Kidney epithelial cell (primary cell): Measurements from ENCODE around the gene SORCS2. TPM values are rescaled to one million over a fixed set of nuclear protein-coding genes. Genes with fewer than 3 reads are reported as not detected.

Experiments used
- DNase-seq: peaks from one replicate; pipeline ENCODE4 v3.0.0-alpha.2; 2010; ENCODE audit warnings: low read depth
- H3K27me3 ChIP-seq: 2 replicates; pipeline ENCODE4 v1.6.0; 2011; ENCODE audit warnings: low read length; ENCODE audit not compliant: control insufficient read depth, insufficient read depth
- H3K36me3 ChIP-seq: 2 replicates; pipeline ENCODE4 v1.5.1; 2011; ENCODE audit warnings: low read length; ENCODE audit not compliant: control insufficient read depth, insufficient read depth
- H3K4me3 ChIP-seq: 2 replicates; pipeline ENCODE4 v1.5.1; 2011; ENCODE audit warnings: low read depth, mild to moderate bottlenecking, control low read depth, low read length
- total RNA-seq: library from RNA; depleted of rRNA; stranded (reverse); fragments of >200 nt; gene quantifications from 2 replicates; pipeline ENCODE4 v1.2.3, GENCODE V29; 2015
- TF ChIP-seq, protein P1 (sequence below): IDR thresholded peaks from 2 replicates; pipeline ENCODE4 v1.5.1; 2011; ENCODE audit warnings: mild to moderate bottlenecking, moderate library complexity, low read length, control low read depth, inconsistent platforms; ENCODE audit not compliant: insufficient read depth, poor library complexity, severe bottlenecking

SORCS2 gene
- total RNA-seq, 1 donor from 2014 or later = 1.4 TPM

- DNase-seq = no peak
- Histone ChIP-seq H3K4me3 (no peak overlapping the region), H3K27me3 (no peaks in the 10 kb centered on the region), H3K36me3 (no peaks in the 10 kb centered on the region)
- TF ChIP-seq, protein P1, sequence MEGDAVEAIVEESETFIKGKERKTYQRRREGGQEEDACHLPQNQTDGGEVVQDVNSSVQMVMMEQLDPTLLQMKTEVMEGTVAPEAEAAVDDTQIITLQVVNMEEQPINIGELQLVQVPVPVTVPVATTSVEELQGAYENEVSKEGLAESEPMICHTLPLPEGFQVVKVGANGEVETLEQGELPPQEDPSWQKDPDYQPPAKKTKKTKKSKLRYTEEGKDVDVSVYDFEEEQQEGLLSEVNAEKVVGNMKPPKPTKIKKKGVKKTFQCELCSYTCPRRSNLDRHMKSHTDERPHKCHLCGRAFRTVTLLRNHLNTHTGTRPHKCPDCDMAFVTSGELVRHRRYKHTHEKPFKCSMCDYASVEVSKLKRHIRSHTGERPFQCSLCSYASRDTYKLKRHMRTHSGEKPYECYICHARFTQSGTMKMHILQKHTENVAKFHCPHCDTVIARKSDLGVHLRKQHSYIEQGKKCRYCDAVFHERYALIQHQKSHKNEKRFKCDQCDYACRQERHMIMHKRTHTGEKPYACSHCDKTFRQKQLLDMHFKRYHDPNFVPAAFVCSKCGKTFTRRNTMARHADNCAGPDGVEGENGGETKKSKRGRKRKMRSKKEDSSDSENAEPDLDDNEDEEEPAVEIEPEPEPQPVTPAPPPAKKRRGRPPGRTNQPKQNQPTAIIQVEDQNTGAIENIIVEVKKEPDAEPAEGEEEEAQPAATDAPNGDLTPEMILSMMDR = no peak
These were observed 185.0 kb downstream of the SORCS2 start for GRCh38 chr4:7377223-7377865.

DNA sequence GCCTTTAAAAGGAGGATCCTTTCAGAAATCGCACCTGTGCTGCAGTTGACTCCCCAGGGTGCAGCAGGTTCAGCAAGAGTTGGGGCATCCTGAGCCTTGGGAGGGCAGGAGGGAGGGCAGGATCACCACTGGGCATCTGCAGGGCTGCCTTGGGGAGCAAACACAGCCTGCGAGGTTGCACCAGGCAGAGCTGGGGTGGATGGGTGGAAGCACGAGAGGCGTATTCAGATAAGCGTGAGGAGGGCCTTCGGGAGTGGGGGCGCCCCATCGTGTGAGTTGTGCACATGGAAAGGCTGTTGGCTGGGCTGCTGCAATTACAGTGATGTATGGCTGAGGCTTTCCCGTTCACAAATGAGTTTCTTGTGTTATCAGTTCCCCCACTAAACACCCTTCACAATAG lies 186.8 kb downstream of the SORCS2 start:
- DNase-seq = no peak
- Histone ChIP-seq H3K4me3 (no peak overlapping the region), H3K27me3 (no peaks in the 10 kb centered on the region), H3K36me3 (no peaks in the 10 kb centered on the region)
- TF ChIP-seq, protein P1 = no peak

GRCh38 chr4:7379719-7380118 lies 187.4 kb downstream of the SORCS2 start:
- DNase-seq = no peak
- H3K4me3 ChIP-seq = no peak overlapping the region
- TF ChIP-seq, protein P1 = no peak
- no peaks in the 10 kb centered on the region for H3K36me3 ChIP-seq
- no peaks in the 10 kb centered on the region for H3K27me3 ChIP-seq

GRCh38 chr4:7381221-7381889 lies 189.0 kb downstream of the SORCS2 start:
- Histone ChIP-seq H3K4me3 (no peak overlapping the region), H3K27me3 (no peaks in the 10 kb centered on the region), H3K36me3 (no peaks in the 10 kb centered on the region)
- TF ChIP-seq, protein P1 = no peak
- DNase-seq = no peak

DNA sequence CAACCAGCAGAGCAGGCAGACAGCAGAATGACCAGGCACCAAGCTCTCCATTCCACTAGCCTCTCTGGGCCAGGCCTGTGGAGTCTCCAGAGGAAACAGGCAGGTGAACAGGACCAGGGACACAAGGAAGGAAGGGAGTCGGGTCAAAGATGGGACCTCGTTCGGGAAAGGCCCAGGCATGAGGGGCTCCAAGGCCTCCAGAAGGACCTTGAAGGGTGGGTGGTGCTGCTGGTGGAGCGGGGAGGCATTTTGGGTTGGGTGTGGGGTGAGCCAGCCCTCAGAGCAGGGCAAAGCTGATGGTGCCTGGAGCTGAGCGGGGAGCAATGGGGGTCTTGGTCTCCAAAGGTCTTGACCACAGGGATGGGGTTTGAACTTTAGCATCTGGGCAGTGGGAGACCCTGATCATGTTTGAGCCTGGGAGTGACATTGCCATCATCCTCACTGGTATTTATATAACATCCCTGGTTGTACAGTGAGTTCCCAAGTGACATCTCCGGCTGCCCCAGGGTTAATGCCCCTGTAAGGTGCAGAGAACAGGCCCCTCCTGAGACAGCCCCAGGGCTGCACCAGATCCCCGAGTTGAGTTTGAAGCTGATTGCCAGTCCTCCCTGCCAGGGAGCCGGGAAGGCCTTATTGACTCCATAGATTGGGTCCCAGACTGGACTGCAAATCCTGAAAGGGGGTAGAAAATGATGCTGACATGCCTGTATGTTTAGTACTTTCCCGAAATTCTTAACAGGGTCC lies 189.7 kb downstream of the SORCS2 start:
- no peak for DNase-seq
- H3K27me3 ChIP-seq = no peaks in the 10 kb centered on the region
- H3K36me3 ChIP-seq = no peaks in the 10 kb centered on the region
- TF ChIP-seq, protein P1 = no peak
- no peak overlapping the region for H3K4me3 ChIP-seq
